Neural crest cell (in vitro differentiated cells): Measurements from ENCODE around the gene DHRS3. TPM values are rescaled to one million over a fixed set of nuclear protein-coding genes. Genes with fewer than 3 reads are reported as not detected.
A peak's percentile ranks its signal among the peaks of the same experiment; 100 is the strongest.

Source experiments
- DNase-seq: peaks from one replicate; pipeline ENCODE4 v3.0.0; 2021; ENCODE audit warnings: low read depth, mixed read lengths, low spot score
- H3K27ac Mint-ChIP-seq: one replicate; pipeline ENCODE4 v1.8.0; 2021; ENCODE audit warnings: mild to moderate bottlenecking, mixed read lengths; ENCODE audit not compliant: unreplicated experiment
- H3K27me3 Mint-ChIP-seq: 2 replicates; pipeline ENCODE4 v1.8.0; 2021; ENCODE audit warnings: low read depth, mild to moderate bottlenecking, mixed read lengths
- H3K36me3 Mint-ChIP-seq: 2 replicates; pipeline ENCODE4 v1.8.0; 2021; ENCODE audit warnings: low read depth, mild to moderate bottlenecking, mixed read lengths
- H3K4me1 Mint-ChIP-seq: 2 replicates; pipeline ENCODE4 v1.8.0; 2021; ENCODE audit warnings: mixed read lengths
- H3K4me3 Mint-ChIP-seq: one replicate; pipeline ENCODE4 v1.8.0; 2021; ENCODE audit warnings: mild to moderate bottlenecking, mixed read lengths
- H3K9me3 Mint-ChIP-seq: 2 replicates; pipeline ENCODE4 v1.8.0; 2021; ENCODE audit warnings: mixed read lengths
- CTCF ChIP-seq: fragments of 200-600 bp; sonication (generic); conservative IDR thresholded peaks from 2 replicates; pipeline ENCODE4 v1.5.0; 2021; ENCODE audit warnings: antibody characterized with exemption, mild to moderate bottlenecking
- total RNA-seq: library from RNA; stranded (reverse); gene quantifications from 2 replicates; pipeline ENCODE4 v1.2.1, GENCODE V29; 2021

The DHRS3 gene
- total RNA-seq, 1 donor from 2014 or later = 0.91 TPM

DNA sequence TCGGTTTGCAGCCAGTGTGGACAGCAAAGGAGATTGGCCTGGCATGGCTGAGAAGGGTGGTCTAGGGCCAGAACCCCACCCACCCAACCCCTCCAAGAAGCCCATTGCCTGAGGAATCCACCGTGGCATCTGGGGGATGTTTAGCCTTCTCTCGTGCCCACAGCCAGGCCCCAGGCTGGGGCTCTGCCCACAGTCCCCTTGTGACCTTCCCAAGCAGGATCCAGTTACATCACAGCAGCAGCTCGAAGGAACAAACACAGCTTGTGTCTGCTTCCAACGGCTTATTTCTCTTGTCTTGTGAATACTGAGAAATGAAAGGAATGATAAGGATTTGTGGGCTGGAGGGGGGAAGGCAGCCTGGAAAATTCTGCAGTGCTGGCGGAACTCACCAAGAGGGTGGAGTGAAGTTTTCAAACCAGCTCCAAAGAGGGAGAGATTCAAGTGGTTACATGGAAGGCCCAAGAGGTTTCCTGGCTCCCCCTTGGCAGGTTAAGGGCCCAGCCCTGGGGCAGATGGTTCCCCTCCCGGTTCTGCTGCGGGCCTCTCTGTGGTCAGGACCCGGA, 61.6 kb downstream of the DHRS3 start:
- peak overlapping the region; percentile 81 for H3K27ac Mint-ChIP-seq
- no peaks in the 10 kb centered on the region for H3K36me3 Mint-ChIP-seq
- H3K27me3 Mint-ChIP-seq = no peaks in the 10 kb centered on the region
- H3K4me3 Mint-ChIP-seq = no peak overlapping the region
- no peaks in the 10 kb centered on the region for H3K9me3 Mint-ChIP-seq
- TF ChIP-seq CTCF = no peak
- H3K4me1 Mint-ChIP-seq = peaks cover 15% of the 10 kb centered on the region
- DNase-seq = no peak

GRCh38 chr1:12555411-12556367, 62.3 kb downstream of the DHRS3 start:
- Mint-ChIP-seq H3K27me3 (no peaks in the 10 kb centered on the region), H3K9me3 (no peaks in the 10 kb centered on the region), H3K36me3 (no peaks in the 10 kb centered on the region), H3K27ac (no peak overlapping the region), H3K4me3 (no peak overlapping the region), H3K4me1 (peaks cover 15% of the 10 kb centered on the region)
- TF ChIP-seq CTCF = no peak
- no peak for DNase-seq

DNA sequence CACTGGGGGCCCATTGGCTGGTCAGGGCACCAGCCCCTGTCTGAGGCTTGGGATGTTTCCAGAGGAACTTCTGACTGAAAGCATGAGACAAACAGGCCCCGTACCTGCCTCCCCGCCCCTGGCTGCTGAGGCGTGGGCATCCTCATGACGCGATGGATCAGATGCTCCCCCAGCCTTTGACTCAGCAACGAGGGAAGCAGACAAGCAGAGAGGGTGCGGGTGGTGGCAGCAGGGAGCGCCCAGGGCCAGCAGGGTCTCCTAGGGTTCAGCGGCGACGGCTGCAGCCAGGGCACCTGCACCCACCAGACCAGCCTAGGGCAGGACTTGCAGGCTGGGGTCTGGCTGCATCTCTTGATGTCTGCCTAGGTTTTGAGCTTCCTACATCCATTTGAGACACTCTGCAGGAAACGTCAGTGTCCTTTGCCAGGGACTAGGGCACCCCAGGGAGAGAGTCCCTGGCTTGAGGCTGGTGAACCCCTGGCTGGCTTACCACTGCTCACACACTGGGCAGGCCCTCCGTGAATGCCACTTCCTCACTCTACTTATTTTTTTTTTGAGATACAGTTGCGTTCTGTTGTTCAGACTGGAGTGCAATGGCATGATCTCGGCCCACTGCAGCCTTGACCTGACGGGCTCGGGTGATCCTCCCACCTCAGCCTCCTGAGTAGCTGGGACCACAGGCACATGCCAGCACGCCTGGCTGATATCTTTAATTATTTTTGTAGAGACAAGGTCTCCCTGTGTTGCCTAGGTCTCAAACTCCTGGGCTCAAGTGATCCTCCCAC, 63.3 kb downstream of the DHRS3 start:
- Mint-ChIP-seq H3K4me3 (no peak overlapping the region), H3K27me3 (no peaks in the 10 kb centered on the region), H3K36me3 (no peaks in the 10 kb centered on the region), H3K4me1 (peaks cover 20% of the 10 kb centered on the region), H3K9me3 (no peaks in the 10 kb centered on the region), H3K27ac (no peak overlapping the region)
- no peak for TF ChIP-seq CTCF
- no peak for DNase-seq

DNA sequence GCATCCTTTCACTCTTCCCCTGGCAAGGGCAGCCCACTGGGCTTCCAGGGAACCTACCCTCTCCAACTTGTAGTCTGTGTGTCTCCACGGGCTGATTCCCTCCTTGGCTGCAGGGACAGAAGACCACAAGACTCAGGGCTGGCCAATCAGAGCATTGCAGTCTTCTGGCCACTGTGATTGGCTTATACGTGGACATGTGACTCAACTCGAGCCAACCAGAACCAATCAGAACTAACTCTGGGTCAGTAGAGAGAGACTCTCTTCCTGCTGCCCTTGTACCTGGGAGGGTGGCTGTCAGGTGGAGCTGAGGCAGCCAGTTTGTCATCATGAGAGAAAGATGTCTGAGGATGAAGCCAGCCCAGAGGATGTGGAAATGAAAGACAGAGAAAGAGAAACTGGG, 64.0 kb downstream of the DHRS3 start:
- Mint-ChIP-seq H3K4me3 (no peak overlapping the region), H3K27ac (no peak overlapping the region), H3K4me1 (peaks cover 23% of the 10 kb centered on the region), H3K36me3 (no peaks in the 10 kb centered on the region), H3K27me3 (no peaks in the 10 kb centered on the region), H3K9me3 (no peaks in the 10 kb centered on the region)
- TF ChIP-seq CTCF = no peak
- DNase-seq = no peak
